Measurements from ENCODE around the gene CYP1A2.

GRCh38 chr15:74710319-74711094, 38.1 kb upstream of the CYP1A2 start:
- TF ChIP-seq CTCF (IDR thresholded peaks at IDR 0.05) (no peak), POLR2A (IDR thresholded peaks at IDR 0.05) (no peak)
